Neural crest cell (in vitro differentiated cells): ENCODE measurements around the gene EGFR. TPM values are rescaled to one million over a fixed set of nuclear protein-coding genes. Genes with fewer than 3 reads are reported as not detected.

Source experiments
- DNase-seq: peaks from one replicate; pipeline ENCODE4 v3.0.0; 2021; ENCODE audit warnings: low read depth, mixed read lengths, low spot score
- H3K27ac Mint-ChIP-seq: one replicate; pipeline ENCODE4 v1.8.0; 2021; ENCODE audit warnings: mild to moderate bottlenecking, mixed read lengths; ENCODE audit not compliant: unreplicated experiment
- H3K27me3 Mint-ChIP-seq: 2 replicates; pipeline ENCODE4 v1.8.0; 2021; ENCODE audit warnings: low read depth, mild to moderate bottlenecking, mixed read lengths
- H3K36me3 Mint-ChIP-seq: 2 replicates; pipeline ENCODE4 v1.8.0; 2021; ENCODE audit warnings: low read depth, mild to moderate bottlenecking, mixed read lengths
- H3K4me1 Mint-ChIP-seq: 2 replicates; pipeline ENCODE4 v1.8.0; 2021; ENCODE audit warnings: mixed read lengths
- H3K4me3 Mint-ChIP-seq: one replicate; pipeline ENCODE4 v1.8.0; 2021; ENCODE audit warnings: mild to moderate bottlenecking, mixed read lengths
- H3K9me3 Mint-ChIP-seq: 2 replicates; pipeline ENCODE4 v1.8.0; 2021; ENCODE audit warnings: mixed read lengths
- total RNA-seq: library from RNA; stranded (reverse); gene quantifications from 2 replicates; pipeline ENCODE4 v1.2.1, GENCODE V29; 2021
- TF ChIP-seq, protein P1 (sequence below): fragments of 200-600 bp; sonication (generic); conservative IDR thresholded peaks from 2 replicates; pipeline ENCODE4 v1.5.0; 2021; ENCODE audit warnings: antibody characterized with exemption, mild to moderate bottlenecking

Gene EGFR
- total RNA-seq, 1 donor from 2014 or later, result 2.3 TPM

DNA sequence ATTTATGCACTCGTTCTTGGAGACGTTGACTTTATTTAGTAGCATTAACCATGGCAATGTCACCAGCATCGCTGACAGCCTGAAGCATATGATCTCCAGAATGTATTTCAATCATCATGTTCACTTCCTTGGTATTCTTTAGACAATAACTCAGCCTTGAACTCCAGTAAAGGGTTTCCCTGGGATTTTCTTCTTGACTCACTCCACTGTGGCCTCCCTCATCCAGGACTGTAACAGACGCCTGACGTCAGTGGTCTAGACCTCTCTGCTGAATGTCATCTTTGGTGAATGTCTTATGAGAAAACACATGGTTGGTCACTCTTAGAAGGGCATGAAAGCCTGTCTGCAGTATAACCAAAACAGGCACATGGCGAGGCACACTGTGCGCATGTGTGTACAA is 64.4 kb downstream of the EGFR start:
- H3K27ac Mint-ChIP-seq, result no peak overlapping the region
- no peaks in the 10 kb centered on the region for H3K9me3 Mint-ChIP-seq
- H3K4me1 Mint-ChIP-seq, result peaks cover 25% of the 10 kb centered on the region
- TF ChIP-seq, protein P1, sequence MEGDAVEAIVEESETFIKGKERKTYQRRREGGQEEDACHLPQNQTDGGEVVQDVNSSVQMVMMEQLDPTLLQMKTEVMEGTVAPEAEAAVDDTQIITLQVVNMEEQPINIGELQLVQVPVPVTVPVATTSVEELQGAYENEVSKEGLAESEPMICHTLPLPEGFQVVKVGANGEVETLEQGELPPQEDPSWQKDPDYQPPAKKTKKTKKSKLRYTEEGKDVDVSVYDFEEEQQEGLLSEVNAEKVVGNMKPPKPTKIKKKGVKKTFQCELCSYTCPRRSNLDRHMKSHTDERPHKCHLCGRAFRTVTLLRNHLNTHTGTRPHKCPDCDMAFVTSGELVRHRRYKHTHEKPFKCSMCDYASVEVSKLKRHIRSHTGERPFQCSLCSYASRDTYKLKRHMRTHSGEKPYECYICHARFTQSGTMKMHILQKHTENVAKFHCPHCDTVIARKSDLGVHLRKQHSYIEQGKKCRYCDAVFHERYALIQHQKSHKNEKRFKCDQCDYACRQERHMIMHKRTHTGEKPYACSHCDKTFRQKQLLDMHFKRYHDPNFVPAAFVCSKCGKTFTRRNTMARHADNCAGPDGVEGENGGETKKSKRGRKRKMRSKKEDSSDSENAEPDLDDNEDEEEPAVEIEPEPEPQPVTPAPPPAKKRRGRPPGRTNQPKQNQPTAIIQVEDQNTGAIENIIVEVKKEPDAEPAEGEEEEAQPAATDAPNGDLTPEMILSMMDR, result no peak
- H3K36me3 Mint-ChIP-seq, result no peaks in the 10 kb centered on the region
- H3K4me3 Mint-ChIP-seq, result no peak overlapping the region
- peaks cover 10% of the 10 kb centered on the region for H3K27me3 Mint-ChIP-seq
- DNase-seq, result no peak

DNA sequence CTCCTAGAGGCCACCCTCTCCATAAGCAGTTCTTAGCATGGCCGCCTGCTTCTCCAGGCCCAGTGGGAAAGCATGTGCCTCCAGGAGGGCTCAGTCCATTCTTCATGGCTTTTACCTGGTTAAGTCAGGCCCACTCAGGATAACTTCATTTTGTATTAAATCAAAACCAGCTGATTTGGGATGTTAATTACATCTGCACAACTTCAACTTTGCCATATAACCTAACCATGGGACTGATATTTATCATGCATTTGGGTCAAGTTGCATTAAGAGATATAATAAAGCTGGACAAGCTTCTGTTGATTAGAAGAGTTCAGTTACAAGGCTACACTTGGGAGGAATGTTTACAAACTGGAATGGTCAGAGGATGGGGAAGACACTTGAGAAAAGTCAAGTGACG is 65.5 kb downstream of the EGFR start:
- TF ChIP-seq, protein P1, result no peak
- DNase-seq, result no peak
- peaks cover 10% of the 10 kb centered on the region for H3K27me3 Mint-ChIP-seq
- H3K36me3 Mint-ChIP-seq, result no peaks in the 10 kb centered on the region
- no peak overlapping the region for H3K27ac Mint-ChIP-seq
- no peaks in the 10 kb centered on the region for H3K9me3 Mint-ChIP-seq
- peaks cover 21% of the 10 kb centered on the region for H3K4me1 Mint-ChIP-seq
- no peak overlapping the region for H3K4me3 Mint-ChIP-seq

DNA sequence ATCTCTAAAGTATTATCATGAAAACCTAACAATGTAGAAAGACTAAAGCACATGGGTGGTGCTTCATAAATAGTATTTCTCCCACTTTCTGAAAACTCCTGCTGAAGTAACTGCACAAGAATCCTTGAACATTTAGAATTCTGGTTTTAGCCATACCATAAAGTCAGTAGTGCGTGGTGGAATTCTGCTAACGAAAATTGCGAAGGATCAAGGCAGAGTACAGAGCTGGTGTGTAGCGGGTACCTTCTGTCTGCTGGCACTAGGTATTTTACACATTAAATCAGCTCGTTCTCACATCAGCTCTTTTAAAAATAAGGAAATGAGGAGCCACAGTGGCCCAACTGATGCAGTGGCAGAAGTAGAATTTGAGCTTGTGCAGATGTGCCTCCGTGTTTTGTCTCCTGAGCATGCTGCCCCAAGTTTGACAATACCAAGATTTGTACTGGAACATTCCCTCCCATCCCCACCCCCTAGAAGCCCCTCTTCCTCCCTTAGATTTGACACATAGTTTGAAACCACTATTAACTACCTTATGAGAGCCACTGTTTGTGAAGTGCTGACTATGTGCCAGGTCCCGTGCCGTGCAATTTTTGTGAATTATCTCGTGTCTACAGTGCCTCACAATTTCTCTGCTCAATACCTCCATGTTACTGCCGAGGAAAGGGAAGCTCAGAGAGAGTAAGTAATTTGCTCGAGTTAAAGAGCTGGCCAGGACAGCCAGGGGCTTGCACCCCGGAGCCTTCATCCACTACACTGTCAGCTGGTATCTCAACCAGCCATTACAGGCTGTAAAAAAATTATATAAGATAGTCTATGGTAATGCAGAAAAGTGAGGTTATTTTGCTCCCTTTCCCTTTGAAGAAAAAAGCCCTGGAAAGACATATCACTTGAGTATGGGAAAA is 66.9 kb downstream of the EGFR start:
- H3K36me3 Mint-ChIP-seq, result no peaks in the 10 kb centered on the region
- no peak overlapping the region for H3K4me3 Mint-ChIP-seq
- peaks cover 10% of the 10 kb centered on the region for H3K27me3 Mint-ChIP-seq
- H3K27ac Mint-ChIP-seq, result peak overlapping the region; percentile 73
- H3K9me3 Mint-ChIP-seq, result no peaks in the 10 kb centered on the region
- TF ChIP-seq, protein P1, result no peak
- DNase-seq, result no peak
- H3K4me1 Mint-ChIP-seq, result peaks cover 26% of the 10 kb centered on the region

DNA sequence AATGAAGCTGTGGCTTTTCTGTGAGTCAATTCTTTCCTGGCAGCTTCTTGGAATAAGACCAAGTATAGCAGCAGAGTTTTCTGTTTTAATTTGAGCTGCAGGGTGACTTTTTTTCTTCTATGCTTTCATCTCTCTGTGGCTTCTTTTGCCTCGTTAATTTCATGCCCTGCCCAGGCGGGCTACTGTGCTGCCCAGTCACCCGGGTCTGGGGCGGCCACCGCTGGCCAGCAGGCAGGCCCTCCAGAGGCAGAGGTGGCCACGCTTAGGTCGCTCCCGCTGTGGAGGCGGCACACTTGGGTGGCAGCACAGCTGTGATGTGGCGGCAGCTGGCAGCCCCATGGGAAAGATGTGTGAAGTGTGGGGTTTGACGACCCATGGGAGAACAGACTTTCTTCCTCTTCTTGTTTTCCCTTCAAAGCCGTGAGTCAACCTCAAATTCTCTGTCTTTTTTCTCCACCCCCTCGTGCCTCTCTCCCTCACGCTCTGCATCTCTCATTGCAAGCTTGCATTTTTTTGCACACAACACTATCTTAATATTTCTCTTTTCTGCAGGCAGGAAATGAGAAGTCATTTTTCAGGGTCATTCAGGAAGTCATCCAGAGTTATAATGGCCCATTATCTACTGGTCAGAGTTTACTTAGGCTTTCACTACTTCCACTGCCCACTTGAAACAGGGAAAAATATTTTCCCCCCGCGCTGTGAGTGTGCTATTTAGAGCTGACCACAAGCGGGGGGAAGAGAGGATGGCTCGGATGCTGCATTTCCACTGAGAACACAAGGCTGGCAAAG is 67.8 kb downstream of the EGFR start:
- Mint-ChIP-seq H3K4me1 (peaks cover 35% of the 10 kb centered on the region), H3K27ac (no peak overlapping the region), H3K27me3 (peaks cover 10% of the 10 kb centered on the region), H3K36me3 (no peaks in the 10 kb centered on the region), H3K9me3 (no peaks in the 10 kb centered on the region), H3K4me3 (no peak overlapping the region)
- TF ChIP-seq, protein P1, result no peak
- DNase-seq, result no peak

DNA sequence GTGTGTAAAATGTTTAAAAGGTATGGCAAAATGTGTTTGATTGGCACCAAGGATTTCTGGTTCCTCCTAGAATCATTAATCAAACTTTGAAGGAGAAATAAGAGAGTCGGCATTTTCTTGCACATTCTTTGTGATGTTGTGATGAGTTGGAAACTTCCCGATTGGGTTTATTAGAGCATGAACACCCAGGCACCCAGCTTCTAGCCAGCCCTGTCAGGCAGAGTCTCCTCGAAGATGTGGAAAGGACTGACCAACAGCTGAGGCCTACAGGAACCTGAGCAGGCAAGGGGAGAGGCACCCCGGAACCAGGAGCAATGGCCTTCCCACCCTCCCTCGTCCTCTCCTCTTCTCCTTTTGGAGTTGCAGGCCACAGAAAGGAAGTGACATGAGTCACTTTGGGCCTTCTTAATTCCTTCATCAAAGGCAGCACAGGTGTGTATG is 68.7 kb downstream of the EGFR start:
- H3K9me3 Mint-ChIP-seq, result no peaks in the 10 kb centered on the region
- TF ChIP-seq, protein P1, result no peak
- no peak overlapping the region for H3K27ac Mint-ChIP-seq
- H3K27me3 Mint-ChIP-seq, result peaks cover 10% of the 10 kb centered on the region
- H3K36me3 Mint-ChIP-seq, result no peaks in the 10 kb centered on the region
- no peak for DNase-seq
- H3K4me1 Mint-ChIP-seq, result peaks cover 42% of the 10 kb centered on the region
- H3K4me3 Mint-ChIP-seq, result no peak overlapping the region
